H9 (cell line): ENCODE results near the gene NXPH4. TPM values are rescaled to one million over a fixed set of nuclear protein-coding genes. Genes with fewer than 3 reads are reported as not detected.
A peak's percentile ranks its signal among the peaks of the same experiment; 100 is the strongest.

Experiments used
- DNase-seq: peaks from one replicate; pipeline ENCODE4 v3.0.0-alpha.2; 2017
- H2AFZ ChIP-seq: one replicate; pipeline ENCODE4 v1.6.1; 2013; ENCODE audit warnings: mild to moderate bottlenecking, low read length, control low read depth, moderate library complexity
- H2AK5ac ChIP-seq: 2 replicates; pipeline ENCODE4 v1.6.1; 2013; ENCODE audit warnings: low read length, control low read depth, mixed read lengths; ENCODE audit not compliant: insufficient read length
- H2BK120ac ChIP-seq: one replicate; pipeline ENCODE4 v1.6.1; 2013; ENCODE audit warnings: low read depth, mild to moderate bottlenecking, low read length, control low read depth, inconsistent platforms; ENCODE audit not compliant: poor library complexity, severe bottlenecking
- H2BK12ac ChIP-seq: 2 replicates; pipeline ENCODE4 v1.6.1; 2013; ENCODE audit warnings: low read length, control low read depth, mixed read lengths, low read depth; ENCODE audit not compliant: insufficient read length
- H2BK15ac ChIP-seq: 2 replicates; pipeline ENCODE4 v1.6.1; 2013; ENCODE audit warnings: low read depth, low read length, control low read depth
- H2BK20ac ChIP-seq: one replicate; pipeline ENCODE4 v1.6.1; 2013; ENCODE audit warnings: low read depth, mild to moderate bottlenecking, low read length, control low read depth, inconsistent platforms; ENCODE audit not compliant: poor library complexity, severe bottlenecking
- H2BK5ac ChIP-seq: 2 replicates; pipeline ENCODE4 v1.6.1; 2013; ENCODE audit warnings: low read length, control low read depth, mixed read lengths; ENCODE audit not compliant: insufficient read length
- H3K14ac ChIP-seq: 2 replicates; pipeline ENCODE4 v1.6.1; 2013; ENCODE audit warnings: low read length, control low read depth; ENCODE audit not compliant: insufficient read depth
- H3K18ac ChIP-seq: 2 replicates; pipeline ENCODE4 v1.6.1; 2013; ENCODE audit warnings: low read depth, mild to moderate bottlenecking, mixed read lengths, low read length, control low read depth; ENCODE audit not compliant: insufficient read length
- H3K23ac ChIP-seq: 2 replicates; pipeline ENCODE4 v1.6.1; 2013; ENCODE audit warnings: low read length, control low read depth, mixed read lengths, low read depth; ENCODE audit not compliant: insufficient read length
- H3K23me2 ChIP-seq: 2 replicates; pipeline ENCODE4 v1.6.1; 2013; ENCODE audit warnings: low read depth, mild to moderate bottlenecking, mixed read lengths, low read length, control low read depth; ENCODE audit not compliant: insufficient read length, poor library complexity, severe bottlenecking
- H3K27ac ChIP-seq: 2 replicates; pipeline ENCODE4 v1.5.1; 2013; ENCODE audit warnings: low read length, control low read depth, mixed read lengths, low read depth; ENCODE audit not compliant: insufficient read length
- H3K27me3 ChIP-seq: 2 replicates; pipeline ENCODE4 v1.6.1; 2013; ENCODE audit warnings: low read length, control low read depth, inconsistent platforms; ENCODE audit not compliant: insufficient read depth
- H3K4ac ChIP-seq: 2 replicates; pipeline ENCODE4 v1.6.1; 2013; ENCODE audit warnings: low read depth, mild to moderate bottlenecking, control low read depth, inconsistent platforms, low read length, moderate library complexity
- H3K4me1 ChIP-seq: 2 replicates; pipeline ENCODE4 v1.6.1; 2013; ENCODE audit warnings: low read length, control low read depth, inconsistent platforms; ENCODE audit not compliant: insufficient read depth
- H3K4me2 ChIP-seq: 2 replicates; pipeline ENCODE4 v1.6.1; 2013; ENCODE audit warnings: low read length, control low read depth, mixed read lengths; ENCODE audit not compliant: insufficient read length, insufficient read depth
- H3K56ac ChIP-seq: 2 replicates; pipeline ENCODE4 v1.6.1; 2013; ENCODE audit warnings: low read depth, mild to moderate bottlenecking, mixed read lengths, low read length, control low read depth; ENCODE audit not compliant: insufficient read length
- H3K79me1 ChIP-seq: 2 replicates; pipeline ENCODE4 v1.6.1; 2013; ENCODE audit warnings: low read depth, mild to moderate bottlenecking, moderate library complexity, low read length, control low read depth, inconsistent platforms; ENCODE audit not compliant: insufficient read depth, poor library complexity, severe bottlenecking
- H3K79me2 ChIP-seq: 2 replicates; pipeline ENCODE4 v1.6.1; 2013; ENCODE audit warnings: low read length, control low read depth, inconsistent platforms; ENCODE audit not compliant: insufficient read depth
- H3K9ac ChIP-seq: 2 replicates; pipeline ENCODE4 v1.6.1; 2013; ENCODE audit warnings: low read length, control low read depth, mixed read lengths; ENCODE audit not compliant: insufficient read length; ENCODE audit errors: extremely low read depth
- H3K9me3 ChIP-seq: one replicate; pipeline ENCODE4 v1.6.1; 2013; ENCODE audit warnings: low read depth, low read length, inconsistent platforms; ENCODE audit not compliant: control insufficient read depth
- H3T11ph ChIP-seq: one replicate; pipeline ENCODE4 v1.6.1; 2013; ENCODE audit warnings: mild to moderate bottlenecking, low read length, control low read depth, inconsistent platforms
- H4K20me1 ChIP-seq: one replicate; pipeline ENCODE4 v1.6.1; 2013; ENCODE audit not compliant: control insufficient read depth, insufficient read length, insufficient read depth
- H4K5ac ChIP-seq: 2 replicates; pipeline ENCODE4 v1.6.1; 2013; ENCODE audit warnings: low read depth, mild to moderate bottlenecking, mixed read lengths, low read length, control low read depth; ENCODE audit not compliant: insufficient read length
- H4K8ac ChIP-seq: replicated peaks from 2 replicates; pipeline ENCODE4 v1.6.1; 2013; ENCODE audit warnings: low read length, control low read depth, mixed read lengths, low read depth; ENCODE audit not compliant: insufficient read length
- H4K91ac ChIP-seq: 2 replicates; pipeline ENCODE4 v1.6.1; 2013; ENCODE audit warnings: low read depth, mild to moderate bottlenecking, moderate library complexity, mixed read lengths, low read length, control low read depth; ENCODE audit not compliant: insufficient read length
- H3K27ac Mint-ChIP-seq, 3 experiments: 2 replicates in 2 of 3; 3 replicates in 1 of 3; pipeline ENCODE4 v1.8.0; 2020 to 2021; ENCODE audit warnings: mixed read lengths in 3 of 3, mild to moderate bottlenecking in 1 of 3, moderate library complexity in 1 of 3
- H3K27me3 Mint-ChIP-seq: 2 replicates; pipeline ENCODE4 v1.8.0; 2021; ENCODE audit warnings: low read depth, mild to moderate bottlenecking, moderate library complexity, mixed read lengths
- H3K36me3 Mint-ChIP-seq, 3 experiments: 2 replicates in 2 of 3; 3 replicates in 1 of 3; pipeline ENCODE4 v1.8.0; 2020 to 2021; ENCODE audit warnings: low read depth in 3 of 3, mixed read lengths in 3 of 3; ENCODE audit not compliant: insufficient read depth in 1 of 3
- H3K4me1 Mint-ChIP-seq, 2 experiments: 2 replicates each; pipeline ENCODE4 v1.8.0; 2020; ENCODE audit warnings: mixed read lengths in 2 of 2
- H3K4me3 Mint-ChIP-seq, 2 experiments: 2 replicates in 1 of 2; 3 replicates in 1 of 2; pipeline ENCODE4 v1.8.0; 2020 to 2021; ENCODE audit warnings: mild to moderate bottlenecking in 2 of 2, mixed read lengths in 2 of 2, moderate library complexity in 1 of 2
- H3K9me3 Mint-ChIP-seq, 2 experiments: 2 replicates in 1 of 2; 3 replicates in 1 of 2; pipeline ENCODE4 v1.8.0; 2020; ENCODE audit warnings: mild to moderate bottlenecking in 2 of 2, mixed read lengths in 2 of 2, moderate library complexity in 1 of 2
- CTCF ChIP-seq: fragments of 200-600 bp; sonication (generic); conservative IDR thresholded peaks from 3 replicates; pipeline ENCODE4 v1.8.0; 2021; ENCODE audit warnings: antibody characterized with exemption, mild to moderate bottlenecking
- WGBS: extraction: QIAGEN DNeasy Blood & Tissue Kit; methylation state at CpG from one replicate; pipeline ENCODE4 v1.1.7; 2013; ENCODE audit warnings: missing lambda C conversion rate, low lambda C conversion rate, mixed read lengths; ENCODE audit not compliant: insufficient read length; ENCODE audit errors: extremely low coverage; 5-methylcytosine and 5-hydroxymethylcytosine counted together
- total RNA-seq: library from RNA; stranded (reverse); gene quantifications from 2 replicates; pipeline ENCODE4 v1.2.1, GENCODE V29; 2021

Gene NXPH4
- total RNA-seq, 1 experiment from 2014 or later, result 2.1 TPM

- whole genome bisulfite sequencing, result no CpG with 5 or more reads among the region's 10 CpGs
- peaks cover 5% of the 10 kb centered on the region; the same call in 1 of the 2 replicates for H3K27me3 ChIP-seq
- Mint-ChIP-seq H3K27me3 (peaks cover 36% of the 10 kb centered on the region), H3K27ac (peak overlapping the region; percentile 99), H3K9me3 (no peaks in the 10 kb centered on the region; a peak in 1 of 5 replicates), H3K4me1 (peaks cover 43 to 55% of the 10 kb centered on the region in 2 experiments), H3K4me3 (peak overlapping the region; percentile 98 to 99), H3K36me3 (peaks cover 45 to 52% (median 47%) of the 10 kb centered on the region in 3 experiments)
- peaks cover 5% of the 10 kb centered on the region; the same call in 1 of the 2 replicates for H3K79me2 ChIP-seq
- H3K56ac ChIP-seq, result no peak overlapping the region
- peak overlapping the region; percentile 7 for H2BK5ac ChIP-seq
- H3T11ph ChIP-seq, result no peak overlapping the region
- H4K8ac ChIP-seq, result peak overlapping the region; percentile 24
- H3K23ac ChIP-seq, result no peak overlapping the region
- H4K20me1 ChIP-seq, result peaks cover 4% of the 10 kb centered on the region
- H4K91ac ChIP-seq, result peak overlapping the region; percentile 21
- H3K27ac ChIP-seq, result no peak overlapping the region
- H2BK12ac ChIP-seq, result no peak overlapping the region
- peaks cover 5% of the 10 kb centered on the region for H3K79me1 ChIP-seq
- no peak overlapping the region for H2BK120ac ChIP-seq
- no peak for DNase-seq
- H3K23me2 ChIP-seq, result peaks cover 27% of the 10 kb centered on the region
- no peak overlapping the region for H2BK20ac ChIP-seq
- no peak overlapping the region for H2AK5ac ChIP-seq
- H2BK15ac ChIP-seq, result no peak overlapping the region
- no peaks in the 10 kb centered on the region for H3K9me3 ChIP-seq
- H3K4ac ChIP-seq, result no peak overlapping the region
- H3K9ac ChIP-seq, result peak overlapping the region; percentile 97
- H2AFZ ChIP-seq, result no peak overlapping the region
- peak overlapping the region; percentile 49 for H4K5ac ChIP-seq
- peak overlapping the region; percentile 82 for H3K14ac ChIP-seq
- H3K18ac ChIP-seq, result peak overlapping the region; percentile 8
- H3K4me1 ChIP-seq, result no peaks in the 10 kb centered on the region; the same call in 1 of the 2 replicates
- peak overlapping the region; percentile 90 for H3K4me2 ChIP-seq
- no peak for TF ChIP-seq CTCF
Observed at GRCh38 chr12:57230381-57231155, 14.0 kb downstream of the NXPH4 start.
